HAP-1 (cell line): ENCODE measurements around the gene METTL25.

Source experiments
- DNase-seq, 2 experiments: peaks; one replicate each; pipeline ENCODE4 v3.0.0-alpha.2; 2016 to 2020; ENCODE audit warnings: low spot score in 2 of 2
- H3K27me3 ChIP-seq: fragments of 250-450 bp; sonication (Bioruptor Pico); 2 replicates; pipeline ENCODE4 v1.5.1; 2020; ENCODE audit warnings: low read depth, mild to moderate bottlenecking, moderate library complexity
- H3K36me3 ChIP-seq: fragments of 250-450 bp; sonication (Bioruptor Pico); replicated peaks from 2 replicates; pipeline ENCODE4 v1.5.1; 2020; ENCODE audit warnings: mild to moderate bottlenecking
- H3K4me1 ChIP-seq: fragments of 250-450 bp; sonication (Bioruptor Pico); 2 replicates; pipeline ENCODE4 v1.5.1; 2020; ENCODE audit warnings: mild to moderate bottlenecking
- H3K4me3 ChIP-seq: fragments of 250-450 bp; sonication (Bioruptor Pico); 2 replicates; pipeline ENCODE4 v1.5.1; 2020; ENCODE audit warnings: mild to moderate bottlenecking, moderate library complexity
- H3K9me3 ChIP-seq: fragments of 250-450 bp; sonication (Bioruptor Pico); 2 replicates; pipeline ENCODE4 v1.5.1; 2020; ENCODE audit warnings: mild to moderate bottlenecking, moderate library complexity
- in situ Hi-C: fragments of 300-500 bp; cut with MboI; formaldehyde crosslinking; loops from 3 replicates; pipeline ENCODE4 v1.14.3; 2020; ENCODE audit warnings: low sequenced_read_pairs, inconsistent platforms, mixed read lengths

Gene METTL25

GRCh38 chr12:82458101-82458500 is 99.8 kb downstream of the METTL25 start:
- no peak overlapping the region for H3K4me3 ChIP-seq
- in situ Hi-C loops: no loop called here
- no peaks in the 10 kb centered on the region for H3K9me3 ChIP-seq
- H3K36me3 ChIP-seq: no peaks in the 10 kb centered on the region
- no peaks in the 10 kb centered on the region for H3K27me3 ChIP-seq
- no peak for DNase-seq
- no peaks in the 10 kb centered on the region; the same call in 1 of the 2 replicates for H3K4me1 ChIP-seq

- in situ Hi-C loops: no loop called here
- H3K4me3 ChIP-seq: no peak overlapping the region
- no peaks in the 10 kb centered on the region for H3K36me3 ChIP-seq
- H3K9me3 ChIP-seq: no peaks in the 10 kb centered on the region
- DNase-seq: no peak
- no peaks in the 10 kb centered on the region for H3K27me3 ChIP-seq
- H3K4me1 ChIP-seq: no peaks in the 10 kb centered on the region; the same call in 1 of the 2 replicates
Measured at GRCh38 chr12:82461393-82461792, 103.1 kb downstream of the METTL25 start.

GRCh38 chr12:82461836-82462235 is 103.5 kb downstream of the METTL25 start:
- in situ Hi-C loops: no loop called here
- no peaks in the 10 kb centered on the region for H3K36me3 ChIP-seq
- no peaks in the 10 kb centered on the region; the same call in 1 of the 2 replicates for H3K4me1 ChIP-seq
- DNase-seq: no peak
- no peaks in the 10 kb centered on the region for H3K9me3 ChIP-seq
- H3K27me3 ChIP-seq: no peaks in the 10 kb centered on the region
- no peak overlapping the region for H3K4me3 ChIP-seq

GRCh38 chr12:82468563-82468962 is 110.2 kb downstream of the METTL25 start:
- in situ Hi-C loops: no loop called here
- no peaks in the 10 kb centered on the region for H3K36me3 ChIP-seq
- DNase-seq: no peak
- no peaks in the 10 kb centered on the region for H3K4me1 ChIP-seq
- H3K9me3 ChIP-seq: no peaks in the 10 kb centered on the region
- H3K27me3 ChIP-seq: no peaks in the 10 kb centered on the region
- no peak overlapping the region for H3K4me3 ChIP-seq

- H3K9me3 ChIP-seq: no peaks in the 10 kb centered on the region
- in situ Hi-C loops: no loop called here
- DNase-seq: no peak
Measured at GRCh38 chr12:82470906-82471512, 112.7 kb downstream of the METTL25 start.

GRCh38 chr12:82473111-82473754 is 114.9 kb downstream of the METTL25 start:
- H3K27me3 ChIP-seq: no peaks in the 10 kb centered on the region
- in situ Hi-C loops: no loop called here
- no peak for DNase-seq

More at GRCh38 chr12:82470906-82471512, 112.7 kb downstream of the METTL25 start:
- H3K4me3 ChIP-seq: no peak overlapping the region
- no peaks in the 10 kb centered on the region for H3K36me3 ChIP-seq
- H3K4me1 ChIP-seq: no peaks in the 10 kb centered on the region
- no peaks in the 10 kb centered on the region for H3K27me3 ChIP-seq

GRCh38 chr12:82474181-82474797 is 116.0 kb downstream of the METTL25 start:
- Histone ChIP-seq H3K4me3 (no peak overlapping the region), H3K36me3 (no peaks in the 10 kb centered on the region), H3K4me1 (no peaks in the 10 kb centered on the region), H3K27me3 (no peaks in the 10 kb centered on the region), H3K9me3 (no peaks in the 10 kb centered on the region)
- in situ Hi-C loops: no loop called here
- DNase-seq: no peak

More at GRCh38 chr12:82473111-82473754, 114.9 kb downstream of the METTL25 start:
- Histone ChIP-seq H3K36me3 (no peaks in the 10 kb centered on the region), H3K4me3 (no peak overlapping the region), H3K9me3 (no peaks in the 10 kb centered on the region), H3K4me1 (no peaks in the 10 kb centered on the region)

- no peak for DNase-seq
- Histone ChIP-seq H3K4me1 (no peaks in the 10 kb centered on the region), H3K36me3 (no peaks in the 10 kb centered on the region), H3K27me3 (no peaks in the 10 kb centered on the region), H3K9me3 (no peaks in the 10 kb centered on the region), H3K4me3 (no peak overlapping the region)
- in situ Hi-C loops: no loop called here
Measured at GRCh38 chr12:82474798-82475184, 116.5 kb downstream of the METTL25 start.

- no peaks in the 10 kb centered on the region for H3K27me3 ChIP-seq
- in situ Hi-C loops: no loop called here
- no peaks in the 10 kb centered on the region for H3K36me3 ChIP-seq
- H3K9me3 ChIP-seq: no peaks in the 10 kb centered on the region
- H3K4me3 ChIP-seq: no peak overlapping the region
- H3K4me1 ChIP-seq: no peaks in the 10 kb centered on the region
- no peak for DNase-seq
Measured at GRCh38 chr12:82475211-82475610, 116.9 kb downstream of the METTL25 start.

GRCh38 chr12:82476511-82476910 is 118.2 kb downstream of the METTL25 start:
- DNase-seq: no peak
- in situ Hi-C loops: no loop called here
- no peaks in the 10 kb centered on the region for H3K4me1 ChIP-seq

GRCh38 chr12:82479511-82479910 is 121.2 kb downstream of the METTL25 start:
- no peaks in the 10 kb centered on the region for H3K4me1 ChIP-seq
- no peaks in the 10 kb centered on the region for H3K27me3 ChIP-seq
- no peaks in the 10 kb centered on the region for H3K36me3 ChIP-seq
- H3K4me3 ChIP-seq: no peak overlapping the region
- DNase-seq: peak; percentile 7 to 28
- no peaks in the 10 kb centered on the region for H3K9me3 ChIP-seq
- in situ Hi-C loops: no loop called here

More at GRCh38 chr12:82476511-82476910, 118.2 kb downstream of the METTL25 start:
- H3K27me3 ChIP-seq: no peaks in the 10 kb centered on the region
- no peaks in the 10 kb centered on the region for H3K9me3 ChIP-seq
- H3K36me3 ChIP-seq: no peaks in the 10 kb centered on the region
- no peak overlapping the region for H3K4me3 ChIP-seq

- DNase-seq: no peak
- Histone ChIP-seq H3K4me3 (no peak overlapping the region), H3K36me3 (no peaks in the 10 kb centered on the region), H3K4me1 (no peaks in the 10 kb centered on the region), H3K9me3 (no peaks in the 10 kb centered on the region), H3K27me3 (no peaks in the 10 kb centered on the region)
- in situ Hi-C loops: no loop called here
Measured at GRCh38 chr12:82480606-82481005, 122.3 kb downstream of the METTL25 start.

- Histone ChIP-seq H3K4me1 (no peaks in the 10 kb centered on the region), H3K4me3 (no peak overlapping the region), H3K27me3 (no peaks in the 10 kb centered on the region), H3K9me3 (no peaks in the 10 kb centered on the region), H3K36me3 (no peaks in the 10 kb centered on the region)
- DNase-seq: no peak
- in situ Hi-C loops: no loop called here
Measured at GRCh38 chr12:82481954-82482353, 123.6 kb downstream of the METTL25 start.

- DNase-seq: no peak
- Histone ChIP-seq H3K36me3 (no peaks in the 10 kb centered on the region), H3K4me1 (no peaks in the 10 kb centered on the region), H3K9me3 (no peaks in the 10 kb centered on the region), H3K27me3 (no peaks in the 10 kb centered on the region), H3K4me3 (no peak overlapping the region)
- in situ Hi-C loops: no loop called here
Measured at GRCh38 chr12:82486524-82487235, 128.4 kb downstream of the METTL25 start.
